Retinal pigment epithelial cell (primary cell): ENCODE measurements around the gene RGS16.

Experiments
- DNase-seq: peaks from one replicate; pipeline ENCODE4 v3.0.0-alpha.2; 2010; ENCODE audit warnings: low read depth
- H3K4me3 ChIP-seq: 2 replicates; pipeline ENCODE4 v1.5.1; 2011; ENCODE audit warnings: mild to moderate bottlenecking, low read length, control low read depth, moderate library complexity
- CTCF ChIP-seq: conservative IDR thresholded peaks from 2 replicates; pipeline ENCODE4 v1.5.1; 2011; ENCODE audit warnings: low read depth, low read length, control low read depth, inconsistent platforms

Gene RGS16

GRCh38 chr1:182601416-182601786, 2.8 kb downstream of the RGS16 start:
- TF ChIP-seq CTCF = peak; percentile 70
- DNase-seq = peak; percentile 37
- no peak overlapping the region for H3K4me3 ChIP-seq

GRCh38 chr1:182600745-182601415, 3.3 kb downstream of the RGS16 start:
- no peak for TF ChIP-seq CTCF
- H3K4me3 ChIP-seq = no peak overlapping the region
- DNase-seq = no peak

- DNase-seq = no peak
- no peak overlapping the region for H3K4me3 ChIP-seq
- TF ChIP-seq CTCF = no peak
Observed at GRCh38 chr1:182600036-182600713, 4.0 kb downstream of the RGS16 start.

- no peak overlapping the region for H3K4me3 ChIP-seq
- peak; percentile 50 for TF ChIP-seq CTCF
- no peak for DNase-seq
Observed at GRCh38 chr1:182599339-182599738, 4.8 kb downstream of the RGS16 start.

GRCh38 chr1:182598296-182598695, 5.9 kb downstream of the RGS16 start:
- no peak for DNase-seq

GRCh38 chr1:182596934-182597333, 7.3 kb downstream of the RGS16 start:
- no peak overlapping the region for H3K4me3 ChIP-seq
- TF ChIP-seq CTCF = no peak
- DNase-seq = no peak

More at GRCh38 chr1:182598296-182598695, 5.9 kb downstream of the RGS16 start:
- H3K4me3 ChIP-seq = no peak overlapping the region
- TF ChIP-seq CTCF = no peak
